ENCODE measurements around the gene OR2J1. TPM values are rescaled to one million over a fixed set of nuclear protein-coding genes. Genes with fewer than 3 reads are reported as not detected.

Gene OR2J1
- total and polyA plus RNA-seq, 9 of the 15 experiments (the other 6 are each of a cell fraction or from before 2014, with no cell fraction given), result not detected

- H3K9me3 ChIP-seq (replicated peaks; ENCODE audit: control insufficient read depth, insufficient read depth, low read depth, low read length), result no peaks in the 10 kb centered on the region
- no peaks in the 10 kb centered on the region for H3K4me1 ChIP-seq (replicated peaks in 1 of 2; ENCODE audit: control insufficient read depth in 2 of 2, insufficient read depth in 2 of 2, low read length in 2 of 2)
- H3K36me3 ChIP-seq (ENCODE audit: control insufficient read depth, insufficient read depth, low read length), result no peaks in the 10 kb centered on the region
- H3K9ac ChIP-seq (ENCODE audit: insufficient read depth in 1 of 2, low read depth in 2 of 2, low read length in 2 of 2), result no peak overlapping the region
- ATAC-seq (no peak), FAIRE-seq (no peak), DNase-seq (ENCODE audit: extremely low read depth in 1 of 4, low spot score in 3 of 4) (no peak)
- WGBS (ENCODE audit: insufficient coverage, low coverage, missing lambda C conversion rate), result 0% methylated on average over 4 of the region's 4 CpGs
- H3K4me2 ChIP-seq (ENCODE audit: insufficient read depth, low read length), result no peak overlapping the region
- H3K9me1 ChIP-seq (ENCODE audit: control insufficient read depth, insufficient read depth, low read length), result no peaks in the 10 kb centered on the region
- no peaks in the 10 kb centered on the region for H4K20me1 ChIP-seq (replicated peaks; ENCODE audit: control insufficient read depth, insufficient read depth, low read length)
- in situ Hi-C loops (cut with MboI), result no loop called here
- no peaks in the 10 kb centered on the region for H3K27me3 ChIP-seq (ENCODE audit: control insufficient read depth in 2 of 2, insufficient read depth in 2 of 2, low read length in 2 of 2)
- BruUV-seq (replicated peaks), result no TSS peak
- H3K27ac ChIP-seq (ENCODE audit: extremely low read depth, low read depth, low read length), result no peak overlapping the region
- no peak overlapping the region for H3K4me3 ChIP-seq
- no peak overlapping the region for H2AFZ ChIP-seq (ENCODE audit: low read depth, low read length)
- intact Hi-C loops (cut with micrococcal nuclease), result no loop called here
- H3K79me2 ChIP-seq (ENCODE audit: control insufficient read depth, insufficient read depth, low read length), result no peaks in the 10 kb centered on the region
- POLR2A ChIA-PET, result no interaction called here
- TF ChIP-seq CEBPG (CRISPR knock-in tag; IDR thresholded peaks at IDR 0.05), result no peak
- TF ChIP-seq CEBPG (tag; conservative IDR thresholded peaks at IDR 0.05 in 1 of 2, IDR thresholded peaks at IDR 0.05 in 1 of 2), result peak in 1 of 2 experiments; percentile 30; a peak in 1 of 4 replicates
- peak; percentile 58 for TF ChIP-seq CEBPB (tag; IDR thresholded peaks at IDR 0.05)
- TF ChIP-seq SMC3 (conservative IDR thresholded peaks at IDR 0.05; ENCODE audit: insufficient read depth, low read depth, low read length), result no peak
- CTCF ChIA-PET (ENCODE audit: low intra/inter-chr PET ratio), result no interaction called here
These were observed 38.4 kb downstream of the OR2J1 start for GRCh38 chr6:29137724-29138123.

- Histone ChIP-seq H3K4me3 (no peak overlapping the region), H3K27me3 (ENCODE audit: control insufficient read depth in 2 of 2, insufficient read depth in 2 of 2, low read length in 2 of 2) (no peaks in the 10 kb centered on the region), H3K9me3 (replicated peaks; ENCODE audit: control insufficient read depth, insufficient read depth, low read depth, low read length) (no peaks in the 10 kb centered on the region), H3K79me2 (ENCODE audit: control insufficient read depth, insufficient read depth, low read length) (no peaks in the 10 kb centered on the region), H4K20me1 (replicated peaks; ENCODE audit: control insufficient read depth, insufficient read depth, low read length) (no peaks in the 10 kb centered on the region), H2AFZ (ENCODE audit: low read depth, low read length) (no peak overlapping the region), H3K4me1 (replicated peaks in 1 of 2; ENCODE audit: control insufficient read depth in 2 of 2, insufficient read depth in 2 of 2, low read length in 2 of 2) (no peaks in the 10 kb centered on the region), H3K27ac (ENCODE audit: extremely low read depth, low read depth, low read length) (no peak overlapping the region), H3K36me3 (ENCODE audit: control insufficient read depth, insufficient read depth, low read length) (no peaks in the 10 kb centered on the region), H3K4me2 (ENCODE audit: insufficient read depth, low read length) (no peak overlapping the region), H3K9ac (ENCODE audit: insufficient read depth in 1 of 2, low read depth in 2 of 2, low read length in 2 of 2) (no peak overlapping the region), H3K9me1 (ENCODE audit: control insufficient read depth, insufficient read depth, low read length) (no peaks in the 10 kb centered on the region)
- intact Hi-C loops (cut with micrococcal nuclease) (no loop called here), in situ Hi-C loops (cut with MboI) (no loop called here)
- ATAC-seq, result no peak
- FAIRE-seq, result no peak
- no TSS peak for BruUV-seq (replicated peaks)
- ChIA-PET CTCF (ENCODE audit: low intra/inter-chr PET ratio) (no interaction called here), POLR2A (interaction anchor here (0.6 to 0.8 kb wide), 2 partner anchors 14 to 253 kb away, joined by 3 read pairs; no protein-coding TSS in a partner anchor)
- DNase-seq (ENCODE audit: extremely low read depth in 1 of 4, low spot score in 3 of 4), result no peak
- 0% methylated on average over 1 of the region's 1 CpG for WGBS (ENCODE audit: insufficient coverage, low coverage, missing lambda C conversion rate)
- TF ChIP-seq PML (IDR thresholded peaks at IDR 0.05; ENCODE audit: low read length) (no peak), NR0B1 (IDR thresholded peaks at IDR 0.05; ENCODE audit: partially characterized antibody) (no peak), ZNF253 (CRISPR knock-in tag; conservative IDR thresholded peaks at IDR 0.05) (no peak), MAFG (tag; conservative IDR thresholded peaks at IDR 0.05) (no peak), ZNF740 (CRISPR knock-in tag; IDR thresholded peaks at IDR 0.05) (no peak), ZNF740 (tag; IDR thresholded peaks at IDR 0.05) (no peak), RBM39 (optimal IDR thresholded peaks at IDR 0.05; ENCODE audit: low read depth, low read length) (no peak), TCF7 (IDR thresholded peaks at IDR 0.05; ENCODE audit: borderline replicate concordance) (no peak), GATAD2B (IDR thresholded peaks at IDR 0.05; ENCODE audit: borderline replicate concordance) (no peak)
These were observed 42.3 kb downstream of the OR2J1 start for GRCh38 chr6:29141606-29142005.

Data from K562 (cell line).